Measurements from ENCODE around the gene PALLD.

DNA sequence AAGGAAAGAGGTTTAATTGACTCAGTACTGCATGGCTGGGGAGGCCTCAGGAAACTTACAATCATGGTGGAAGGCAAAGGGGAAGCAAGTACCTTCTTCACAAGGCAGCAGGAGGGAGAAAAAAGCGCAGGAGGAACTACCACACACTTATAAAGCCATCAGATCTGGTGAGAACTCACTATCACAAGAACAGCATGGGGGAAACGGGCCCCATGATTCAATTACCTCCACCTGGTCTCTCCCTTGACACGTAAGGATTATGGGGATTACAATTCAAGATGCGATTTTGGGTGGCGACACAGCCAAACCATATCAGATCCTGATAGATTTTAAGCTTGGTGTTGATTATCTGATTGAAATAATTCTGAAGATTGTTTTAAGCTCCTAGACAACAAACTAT, 294.5 kb downstream of the PALLD start:
- TF ChIP-seq SIN3A (conservative IDR thresholded peaks at IDR 0.05 in 1 of 2, IDR thresholded peaks at IDR 0.05 in 1 of 2; ENCODE audit: low read depth in 1 of 2, low read length in 2 of 2) (no peak), SP4 (IDR thresholded peaks at IDR 0.05; ENCODE audit: low read length) (no peak), POLR2AphosphoS5 (IDR thresholded peaks at IDR 0.05; ENCODE audit: low read depth, low read length) (no peak), YY1 (IDR thresholded peaks at IDR 0.05; ENCODE audit: low read depth, low read length) (no peak), EP300 (IDR thresholded peaks at IDR 0.05; ENCODE audit: borderline replicate concordance in 1 of 2, low read depth in 2 of 2, low read length in 2 of 2) (no peak)
- TF ChIP-seq, protein P1, sequence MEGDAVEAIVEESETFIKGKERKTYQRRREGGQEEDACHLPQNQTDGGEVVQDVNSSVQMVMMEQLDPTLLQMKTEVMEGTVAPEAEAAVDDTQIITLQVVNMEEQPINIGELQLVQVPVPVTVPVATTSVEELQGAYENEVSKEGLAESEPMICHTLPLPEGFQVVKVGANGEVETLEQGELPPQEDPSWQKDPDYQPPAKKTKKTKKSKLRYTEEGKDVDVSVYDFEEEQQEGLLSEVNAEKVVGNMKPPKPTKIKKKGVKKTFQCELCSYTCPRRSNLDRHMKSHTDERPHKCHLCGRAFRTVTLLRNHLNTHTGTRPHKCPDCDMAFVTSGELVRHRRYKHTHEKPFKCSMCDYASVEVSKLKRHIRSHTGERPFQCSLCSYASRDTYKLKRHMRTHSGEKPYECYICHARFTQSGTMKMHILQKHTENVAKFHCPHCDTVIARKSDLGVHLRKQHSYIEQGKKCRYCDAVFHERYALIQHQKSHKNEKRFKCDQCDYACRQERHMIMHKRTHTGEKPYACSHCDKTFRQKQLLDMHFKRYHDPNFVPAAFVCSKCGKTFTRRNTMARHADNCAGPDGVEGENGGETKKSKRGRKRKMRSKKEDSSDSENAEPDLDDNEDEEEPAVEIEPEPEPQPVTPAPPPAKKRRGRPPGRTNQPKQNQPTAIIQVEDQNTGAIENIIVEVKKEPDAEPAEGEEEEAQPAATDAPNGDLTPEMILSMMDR (IDR thresholded peaks at IDR 0.05; ENCODE audit: control extremely low read depth in 1 of 3, insufficient read depth in 1 of 3, low read depth in 1 of 3, low read length in 3 of 3) = no peak
- TF ChIP-seq, protein P2, sequence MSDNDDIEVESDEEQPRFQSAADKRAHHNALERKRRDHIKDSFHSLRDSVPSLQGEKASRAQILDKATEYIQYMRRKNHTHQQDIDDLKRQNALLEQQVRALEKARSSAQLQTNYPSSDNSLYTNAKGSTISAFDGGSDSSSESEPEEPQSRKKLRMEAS (IDR thresholded peaks at IDR 0.05) = no peak

Data from H1 (cell line).